HEK293 (cell line): ENCODE measurements around the gene ASTN2.

Experiments
- CTCF ChIA-PET: fragments of 350-600 bp; formaldehyde crosslinking; extraction: SDS; loops from one replicate; lab custom pipeline; 2021; ENCODE audit warnings: antibody characterized with exemption; lab: Yijun Ruan, JAX
- POLR2A ChIA-PET: fragments of 300-600 bp; formaldehyde crosslinking; extraction: SDS; loops from one replicate; lab custom pipeline; 2020; ENCODE audit warnings: antibody characterized with exemption, inconsistent platforms; lab: Yijun Ruan, JAX
- H3K27ac ChIP-seq: fragments of 200-500 bp; sonication (Bioruptor generic); 2 replicates; pipeline ENCODE4 v1.5.1; 2014; ENCODE audit warnings: low read depth, low read length, control low read depth, inconsistent platforms; ENCODE audit errors: extremely low read depth
- H3K36me3 ChIP-seq, 2 experiments: fragments of 200-500 bp in 1 of 2; sonication (Bioruptor generic) in 1 of 2; 1 replicate in 1 of 2; 2 replicates in 1 of 2; pipeline ENCODE4 v1.5.1; 2014 to 2017; ENCODE audit warnings: inconsistent platforms in 2 of 2, low read length in 2 of 2; ENCODE audit not compliant: control insufficient read depth in 2 of 2, insufficient read depth in 1 of 2
- H3K4me1 ChIP-seq: fragments of 200-500 bp; sonication (Bioruptor generic); 2 replicates; pipeline ENCODE4 v1.5.1; 2014; ENCODE audit warnings: mild to moderate bottlenecking, low read length, inconsistent platforms; ENCODE audit not compliant: control insufficient read depth, insufficient read depth
- H3K4me3 ChIP-seq: 2 replicates; pipeline ENCODE4 v1.5.1; 2011; ENCODE audit warnings: low read depth, mild to moderate bottlenecking, control low read depth, low read length, moderate library complexity
- H3K9me3 ChIP-seq: fragments of 200-500 bp; sonication (Bioruptor generic); 2 replicates; pipeline ENCODE4 v1.5.1; 2014; ENCODE audit warnings: low read depth, low read length, inconsistent platforms; ENCODE audit not compliant: control insufficient read depth, insufficient read depth
- FEZF1 ChIP-seq: fragments of 450-650 bp; formaldehyde crosslinking; IDR thresholded peaks from 2 replicates; pipeline ENCODE4 v1.5.1; 2016; ENCODE audit warnings: missing biosample characterization, missing genetic modification characterization
- GLI2 ChIP-seq: fragments of 450-650 bp; formaldehyde crosslinking; IDR thresholded peaks from 2 replicates; pipeline ENCODE4; 2017; ENCODE audit warnings: missing biosample characterization, missing genetic modification characterization, low read depth, borderline replicate concordance
- GLIS1 ChIP-seq: fragments of 450-650 bp; formaldehyde crosslinking; IDR thresholded peaks from 2 replicates; pipeline ENCODE4 v1.5.1; 2016; ENCODE audit warnings: missing biosample characterization, missing genetic modification characterization
- HIC1 ChIP-seq: fragments of 450-650 bp; formaldehyde crosslinking; IDR thresholded peaks from 2 replicates; pipeline ENCODE4 v1.5.1; 2016; ENCODE audit warnings: missing biosample characterization, missing genetic modification characterization
- KLF16 ChIP-seq: fragments of 450-650 bp; formaldehyde crosslinking; IDR thresholded peaks from 2 replicates; pipeline ENCODE4 v1.5.1; 2017; ENCODE audit warnings: missing biosample characterization, missing genetic modification characterization
- PBX3 ChIP-seq: sonication (generic); formaldehyde crosslinking; IDR thresholded peaks from 2 replicates; pipeline ENCODE4 v1.8.1; 2022; ENCODE audit warnings: mild to moderate bottlenecking, moderate library complexity, missing genetic modification reagents
- PRDM6 ChIP-seq: fragments of 450-650 bp; formaldehyde crosslinking; IDR thresholded peaks from 2 replicates; pipeline ENCODE4 v1.5.1; 2017; ENCODE audit warnings: missing biosample characterization, missing genetic modification characterization
- SALL2 ChIP-seq: fragments of 450-650 bp; formaldehyde crosslinking; IDR thresholded peaks from 2 replicates; pipeline ENCODE4 v1.5.0; 2017; ENCODE audit warnings: missing biosample characterization, mild to moderate bottlenecking, missing genetic modification characterization, borderline replicate concordance
- SP7 ChIP-seq: fragments of 450-650 bp; formaldehyde crosslinking; IDR thresholded peaks from 2 replicates; pipeline ENCODE4 v1.5.1; 2016; ENCODE audit warnings: missing biosample characterization, missing genetic modification characterization
- TRIM28 ChIP-seq: IDR thresholded peaks from 2 replicates; pipeline ENCODE4 v1.6.1; 2011; ENCODE audit warnings: low read length, control low read depth, borderline replicate concordance
- ZBTB6 ChIP-seq: fragments of 450-650 bp; formaldehyde crosslinking; IDR thresholded peaks from 2 replicates; pipeline ENCODE4 v1.5.1; 2017; ENCODE audit warnings: missing biosample characterization, missing genetic modification characterization
- ZNF155 ChIP-seq: fragments of 450-650 bp; formaldehyde crosslinking; IDR thresholded peaks from 2 replicates; pipeline ENCODE4 v1.5.1; 2016; ENCODE audit warnings: missing biosample characterization, missing genetic modification characterization
- ZNF416 ChIP-seq: fragments of 450-650 bp; formaldehyde crosslinking; IDR thresholded peaks from 2 replicates; pipeline ENCODE4 v1.5.1; 2016; ENCODE audit warnings: missing biosample characterization, missing genetic modification characterization
- ZNF423 ChIP-seq: fragments of 450-650 bp; formaldehyde crosslinking; IDR thresholded peaks from 2 replicates; pipeline ENCODE4 v1.5.1; 2016; ENCODE audit warnings: missing biosample characterization, missing genetic modification characterization
- ZNF501 ChIP-seq: fragments of 450-650 bp; formaldehyde crosslinking; IDR thresholded peaks from 2 replicates; pipeline ENCODE4 v1.5.1; 2016; ENCODE audit warnings: missing biosample characterization, missing genetic modification characterization
- ZNF529 ChIP-seq: fragments of 450-650 bp; formaldehyde crosslinking; IDR thresholded peaks from 2 replicates; pipeline ENCODE4 v1.5.1; 2017; ENCODE audit warnings: missing genetic modification characterization, missing biosample characterization; ENCODE audit not compliant: insufficient replicate concordance
- ZNF530 ChIP-seq: fragments of 450-650 bp; formaldehyde crosslinking; IDR thresholded peaks from 2 replicates; pipeline ENCODE4 v1.5.1; 2016; ENCODE audit warnings: low read depth, missing biosample characterization, missing genetic modification characterization
- ZNF548 ChIP-seq: fragments of 450-650 bp; formaldehyde crosslinking; IDR thresholded peaks from 2 replicates; pipeline ENCODE4 v1.5.1; 2016; ENCODE audit warnings: missing biosample characterization, missing genetic modification characterization
- ZNF549 ChIP-seq: fragments of 450-650 bp; IDR thresholded peaks from 2 replicates; pipeline ENCODE4 v1.5.1; 2018; ENCODE audit warnings: missing biosample characterization, missing genetic modification characterization, mild to moderate bottlenecking, inconsistent platforms, moderate library complexity
- ZNF670 ChIP-seq: fragments of 450-650 bp; formaldehyde crosslinking; IDR thresholded peaks from 2 replicates; pipeline ENCODE4 v1.5.1; 2016; ENCODE audit warnings: missing biosample characterization, missing genetic modification characterization, low read depth
- ZNF792 ChIP-seq: fragments of 450-650 bp; formaldehyde crosslinking; IDR thresholded peaks from 2 replicates; pipeline ENCODE4 v1.5.1; 2016; ENCODE audit warnings: missing biosample characterization, missing genetic modification characterization
- TF ChIP-seq, protein P1 (sequence below): fragments of 450-650 bp; formaldehyde crosslinking; IDR thresholded peaks from 2 replicates; pipeline ENCODE4 v1.5.1; 2016; ENCODE audit warnings: missing biosample characterization, missing genetic modification characterization
- TF ChIP-seq, protein P2 (sequence below): fragments of 450-650 bp; formaldehyde crosslinking; IDR thresholded peaks from 2 replicates; pipeline ENCODE4 v1.5.1; 2016; ENCODE audit warnings: missing biosample characterization, missing genetic modification characterization

The ASTN2 gene

DNA sequence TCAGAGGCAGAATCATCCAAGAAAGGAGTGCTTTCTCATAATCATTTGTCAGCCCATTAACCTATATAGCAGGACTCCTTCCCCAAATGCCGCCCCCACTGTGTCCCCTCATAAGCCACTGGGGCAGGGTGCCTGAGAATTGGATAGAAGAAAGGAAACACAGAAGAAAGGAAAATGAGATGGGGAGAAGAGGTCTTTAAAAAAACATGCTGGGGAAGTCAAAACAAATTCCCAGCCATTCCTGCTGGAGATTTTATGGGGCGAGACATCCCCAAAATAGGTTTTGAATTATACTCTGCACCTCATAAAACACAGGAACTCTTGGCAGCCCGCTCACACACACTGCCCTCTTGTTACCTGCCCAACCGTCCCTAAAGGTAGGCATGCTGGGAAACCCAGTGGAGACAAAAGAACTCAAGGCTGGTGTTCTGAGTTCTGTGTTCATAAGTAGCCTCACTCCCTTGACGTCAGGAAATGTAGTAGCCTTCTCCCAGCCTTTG, 19.7 kb downstream of the ASTN2 start (continued):
- TF ChIP-seq GLIS1 (tag by site-specific recombination) (no peak), ZBTB6 (no peak), ZNF155 (tag by site-specific recombination) (no peak), ZNF501 (no peak), ZNF529 (tag by site-specific recombination) (no peak), KLF16 (tag by site-specific recombination) (no peak)
- TF ChIP-seq, protein P1, sequence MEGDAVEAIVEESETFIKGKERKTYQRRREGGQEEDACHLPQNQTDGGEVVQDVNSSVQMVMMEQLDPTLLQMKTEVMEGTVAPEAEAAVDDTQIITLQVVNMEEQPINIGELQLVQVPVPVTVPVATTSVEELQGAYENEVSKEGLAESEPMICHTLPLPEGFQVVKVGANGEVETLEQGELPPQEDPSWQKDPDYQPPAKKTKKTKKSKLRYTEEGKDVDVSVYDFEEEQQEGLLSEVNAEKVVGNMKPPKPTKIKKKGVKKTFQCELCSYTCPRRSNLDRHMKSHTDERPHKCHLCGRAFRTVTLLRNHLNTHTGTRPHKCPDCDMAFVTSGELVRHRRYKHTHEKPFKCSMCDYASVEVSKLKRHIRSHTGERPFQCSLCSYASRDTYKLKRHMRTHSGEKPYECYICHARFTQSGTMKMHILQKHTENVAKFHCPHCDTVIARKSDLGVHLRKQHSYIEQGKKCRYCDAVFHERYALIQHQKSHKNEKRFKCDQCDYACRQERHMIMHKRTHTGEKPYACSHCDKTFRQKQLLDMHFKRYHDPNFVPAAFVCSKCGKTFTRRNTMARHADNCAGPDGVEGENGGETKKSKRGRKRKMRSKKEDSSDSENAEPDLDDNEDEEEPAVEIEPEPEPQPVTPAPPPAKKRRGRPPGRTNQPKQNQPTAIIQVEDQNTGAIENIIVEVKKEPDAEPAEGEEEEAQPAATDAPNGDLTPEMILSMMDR (tag by site-specific recombination) = no peak
- TF ChIP-seq, all 188 proteins: peak for 0

DNA sequence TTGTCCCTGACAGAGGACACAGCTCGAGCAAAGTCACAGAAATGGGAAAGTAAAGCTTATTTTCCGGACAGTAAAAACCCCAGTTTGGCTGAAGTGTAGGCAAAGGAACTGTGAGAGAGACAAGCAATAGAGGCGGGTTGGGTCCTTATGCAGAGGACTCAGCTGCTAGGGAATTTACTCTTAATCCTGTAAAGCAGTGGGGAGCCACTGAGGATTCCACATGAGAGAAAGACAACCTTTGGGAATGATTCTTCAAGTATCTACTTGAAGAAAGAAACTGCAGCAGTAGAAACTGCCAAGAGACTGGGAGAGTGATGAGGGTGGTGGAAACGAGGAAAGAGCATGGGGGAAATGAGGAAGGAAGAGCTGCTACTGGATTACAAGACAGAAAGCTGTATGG, 20.2 kb downstream of the ASTN2 start:
- POLR2A ChIA-PET = no interaction called here
- Histone ChIP-seq H3K4me1 (no peaks in the 10 kb centered on the region), H3K9me3 (no peaks in the 10 kb centered on the region), H3K4me3 (no peak overlapping the region), H3K27ac (no peak overlapping the region), H3K36me3 (no peaks in the 10 kb centered on the region)
- CTCF ChIA-PET = no interaction called here
- no peak for TF ChIP-seq ZNF416
- TF ChIP-seq ZNF792 (tag by site-specific recombination) = no peak
- TF ChIP-seq TRIM28 = no peak
- no peak for TF ChIP-seq SALL2
- no peak for TF ChIP-seq PRDM6
- no peak for TF ChIP-seq ZNF529 (tag by site-specific recombination)
- no peak for TF ChIP-seq HIC1 (tag by site-specific recombination)
- no peak for TF ChIP-seq ZNF548
- no peak for TF ChIP-seq ZNF549
- TF ChIP-seq ZNF423 (tag by site-specific recombination) = no peak
- no peak for TF ChIP-seq SP7 (tag by site-specific recombination)
- no peak for TF ChIP-seq GLI2 (tag by site-specific recombination)
- no peak for TF ChIP-seq PBX3 (CRISPR knock-in tag)
- TF ChIP-seq, protein P2, sequence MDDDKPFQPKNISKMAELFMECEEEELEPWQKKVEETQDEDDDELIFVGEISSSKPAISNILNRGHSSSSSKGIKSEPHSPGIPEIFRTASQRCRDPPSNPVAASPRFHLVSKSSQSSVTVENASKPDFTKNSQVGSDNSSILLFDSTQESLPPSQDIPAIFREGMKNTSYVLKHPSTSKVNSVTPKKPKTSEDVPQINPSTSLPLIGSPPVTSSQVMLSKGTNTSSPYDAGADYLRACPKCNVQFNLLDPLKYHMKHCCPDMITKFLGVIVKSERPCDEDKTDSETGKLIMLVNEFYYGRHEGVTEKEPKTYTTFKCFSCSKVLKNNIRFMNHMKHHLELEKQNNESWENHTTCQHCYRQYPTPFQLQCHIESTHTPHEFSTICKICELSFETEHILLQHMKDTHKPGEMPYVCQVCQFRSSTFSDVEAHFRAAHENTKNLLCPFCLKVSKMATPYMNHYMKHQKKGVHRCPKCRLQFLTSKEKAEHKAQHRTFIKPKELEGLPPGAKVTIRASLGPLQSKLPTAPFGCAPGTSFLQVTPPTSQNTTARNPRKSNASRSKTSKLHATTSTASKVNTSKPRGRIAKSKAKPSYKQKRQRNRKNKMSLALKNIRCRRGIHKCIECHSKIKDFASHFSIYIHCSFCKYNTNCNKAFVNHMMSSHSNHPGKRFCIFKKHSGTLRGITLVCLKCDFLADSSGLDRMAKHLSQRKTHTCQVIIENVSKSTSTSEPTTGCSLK (tag by site-specific recombination) = no peak
- TF ChIP-seq ZNF670 = no peak
- no peak for TF ChIP-seq ZNF530
- TF ChIP-seq FEZF1 = no peak
